ENCODE data around the gene JAK1. TPM values are rescaled to one million over a fixed set of nuclear protein-coding genes. Genes with fewer than 3 reads are reported as not detected.

Gene JAK1
- total and polyA plus RNA-seq, 2 of the 8 experiments (the other 6 are each of a cell fraction or from before 2014, with no cell fraction given) = 7.8 to 24.5 TPM

GRCh38 chr1:64850846-64851245 lies 115.5 kb downstream of the JAK1 start:
- Histone ChIP-seq H3K79me2 (ENCODE audit: control insufficient read depth in 1 of 2, insufficient read depth in 2 of 2, low read length in 2 of 2) (no peaks in the 10 kb centered on the region), H4K5ac (ENCODE audit: insufficient read length, low read depth, low read length) (no peak overlapping the region), H3K4me2 (ENCODE audit: insufficient read depth in 1 of 2, low read depth in 2 of 2, low read length in 2 of 2) (no peak overlapping the region), H4K8ac (ENCODE audit: extremely low read depth, insufficient read depth, low read length) (no peak overlapping the region), H4K20me1 (replicated peaks in 1 of 2; ENCODE audit: control insufficient read depth in 1 of 2, insufficient read depth in 2 of 2, low read length in 2 of 2) (no peaks in the 10 kb centered on the region), H2BK20ac (ENCODE audit: low read length) (no peak overlapping the region), H3K27me3 (replicated peaks in 1 of 4; ENCODE audit: control insufficient read depth in 3 of 4, extremely low read depth in 1 of 4, insufficient read depth in 3 of 4, low read length in 3 of 4) (no peaks in the 10 kb centered on the region), H2AFZ (ENCODE audit: low read length) (no peak overlapping the region), H2BK15ac (ENCODE audit: low read length) (no peak overlapping the region), H3K14ac (ENCODE audit: insufficient read length) (no peak overlapping the region), H3K9ac (replicated peaks in 1 of 4; ENCODE audit: extremely low read depth in 1 of 4, low read depth in 3 of 4, low read length in 3 of 4) (no peak overlapping the region), H3K4me1 (replicated peaks in 1 of 4; ENCODE audit: control insufficient read depth in 3 of 4, insufficient read depth in 4 of 4, low read length in 3 of 4) (no peaks in the 10 kb centered on the region), H3K23me2 (ENCODE audit: low read depth, low read length) (no peaks in the 10 kb centered on the region), H3K4me3 (ENCODE audit: extremely low read depth in 1 of 4, insufficient read depth in 2 of 4, low read depth in 3 of 4, low read length in 4 of 4) (no peak overlapping the region), H3K79me1 (ENCODE audit: low read depth, low read length) (no peaks in the 10 kb centered on the region), H3K27ac (ENCODE audit: low read depth, low read length) (no peak overlapping the region), H3K4ac (replicated peaks; ENCODE audit: insufficient read length, low read depth, low read length) (no peak overlapping the region), H2BK12ac (ENCODE audit: low read depth, low read length) (no peak overlapping the region), H3K23ac (ENCODE audit: insufficient read length) (no peak overlapping the region), H3K56ac (replicated peaks; ENCODE audit: insufficient read length, low read depth, low read length) (no peak overlapping the region), H3K18ac (ENCODE audit: extremely low read depth, low read length) (no peak overlapping the region), H2AK5ac (ENCODE audit: low read depth, low read length) (no peak overlapping the region), H2BK120ac (replicated peaks; ENCODE audit: low read depth, low read length) (no peak overlapping the region), H3K36me3 (ENCODE audit: control insufficient read depth in 2 of 4, insufficient read depth in 4 of 4, low read length in 3 of 4) (no peaks in the 10 kb centered on the region; a peak in 2 of 8 replicates), H3K9me3 (ENCODE audit: insufficient read depth in 2 of 2, low read depth in 1 of 2, low read length in 1 of 2) (no peaks in the 10 kb centered on the region), H2BK5ac (ENCODE audit: low read depth, low read length) (no peak overlapping the region), H4K91ac (replicated peaks; ENCODE audit: insufficient read length, low read length) (no peak overlapping the region)
- CTCF ChIA-PET (ENCODE audit: partially characterized antibody) = interaction anchor here (1.2 to 2.6 kb wide), 6 partner anchors 8 to 154 kb away, joined by 3 to 10 read pairs (median 4); no protein-coding TSS in a partner anchor
- POLR2A ChIA-PET (ENCODE audit: partially characterized antibody) = no interaction called here
- 83% methylated on average over 10 of the region's 10 CpGs; no CpG with 5 or more reads in 1 of the 2 experiments for WGBS, 2 experiments (ENCODE audit: extremely low coverage in 1 of 2, insufficient coverage in 1 of 2, insufficient read length in 1 of 2, insufficient replicate concordance in 2 of 2, low coverage in 1 of 2, low lambda C conversion rate in 2 of 2, missing lambda C conversion rate in 1 of 2)
- no peak for FAIRE-seq
- TF ChIP-seq SP1 (IDR thresholded peaks at IDR 0.05; ENCODE audit: low read depth, low read length) (no peak), SIX5 (IDR thresholded peaks at IDR 0.05; ENCODE audit: low read depth, low read length) (no peak), RFX5 (IDR thresholded peaks at IDR 0.05; ENCODE audit: borderline replicate concordance, low read depth, low read length) (no peak), CHD2 (IDR thresholded peaks at IDR 0.05; ENCODE audit: low read length) (no peak), POLR2A (IDR thresholded peaks at IDR 0.05; ENCODE audit: control extremely low read depth in 1 of 2, low read depth in 2 of 2, low read length in 2 of 2) (no peak), NRF1 (IDR thresholded peaks at IDR 0.05; ENCODE audit: low read depth, low read length) (no peak), KDM1A (IDR thresholded peaks at IDR 0.05; ENCODE audit: borderline replicate concordance, low read length) (no peak), POLR2AphosphoS5 (IDR thresholded peaks at IDR 0.05; ENCODE audit: low read depth, low read length) (no peak), CBX5 (IDR thresholded peaks at IDR 0.05; ENCODE audit: low read depth, low read length) (no peak), SIRT6 (IDR thresholded peaks at IDR 0.05; ENCODE audit: low read length) (no peak), HDAC6 (IDR thresholded peaks at IDR 0.05; ENCODE audit: low read depth, low read length) (no peak), SUZ12 (IDR thresholded peaks at IDR 0.05; ENCODE audit: low read length) (no peak), CTBP2 (IDR thresholded peaks at IDR 0.05; ENCODE audit: borderline replicate concordance, insufficient read depth, insufficient read length, low read length) (no peak), MAFK (IDR thresholded peaks at IDR 0.05; ENCODE audit: low read depth, low read length) (no peak), TAF1 (IDR thresholded peaks at IDR 0.05; ENCODE audit: low read depth, low read length) (no peak)
- DNase-seq (ENCODE audit: low read depth in 1 of 2, low spot score in 2 of 2) = no peak

Data from H1 (cell line).